MM.1S (cell line): ENCODE data around the gene DAAM2.

ENCODE experiments used
- DNase-seq: peaks from one replicate; pipeline ENCODE4 v3.0.0-alpha.2; 2015
- H2AFZ ChIP-seq: fragments of 300-600 bp; sonication (generic); 2 replicates; pipeline ENCODE4 v1.6.0; 2016; ENCODE audit warnings: antibody characterized with exemption, low read length
- H3F3A ChIP-seq: fragments of 300-600 bp; sonication (generic); 2 replicates; pipeline ENCODE4 v1.6.1; 2016; ENCODE audit warnings: mild to moderate bottlenecking, antibody characterized with exemption, low read length, moderate library complexity, mixed read lengths; ENCODE audit not compliant: insufficient read depth
- H3K27ac ChIP-seq: fragments of 300-600 bp; sonication (generic); 2 replicates; pipeline ENCODE4 v1.5.1; 2016; ENCODE audit warnings: mild to moderate bottlenecking, low read length
- H3K27me3 ChIP-seq: fragments of 300-600 bp; sonication (generic); replicated peaks from 2 replicates; pipeline ENCODE4 v1.6.0; 2016; ENCODE audit warnings: low read length; ENCODE audit not compliant: insufficient read depth
- H3K36me3 ChIP-seq: fragments of 300-600 bp; sonication (generic); replicated peaks from 2 replicates; pipeline ENCODE4 v1.6.1; 2016; ENCODE audit warnings: mild to moderate bottlenecking, low read length, mixed read lengths; ENCODE audit not compliant: insufficient read depth
- H3K4me1 ChIP-seq: fragments of 300-600 bp; sonication (generic); 2 replicates; pipeline ENCODE4 v1.6.1; 2016; ENCODE audit warnings: low read length, mixed read lengths
- H3K4me2 ChIP-seq: fragments of 300-600 bp; sonication (generic); 2 replicates; pipeline ENCODE4 v1.6.0; 2016; ENCODE audit warnings: low read depth, low read length
- H3K4me3 ChIP-seq: fragments of 300-600 bp; sonication (generic); 2 replicates; pipeline ENCODE4 v1.5.1; 2016; ENCODE audit warnings: low read length, mixed read lengths
- H3K79me2 ChIP-seq: fragments of 300-600 bp; sonication (generic); 2 replicates; pipeline ENCODE4 v1.6.1; 2016; ENCODE audit warnings: mixed run types, low read length, mixed read lengths
- H3K9ac ChIP-seq: fragments of 300-600 bp; sonication (generic); 2 replicates; pipeline ENCODE4 v1.6.1; 2016; ENCODE audit warnings: low read length, mixed read lengths
- H3K9me2 ChIP-seq: fragments of 300-600 bp; sonication (generic); replicated peaks from 2 replicates; pipeline ENCODE4 v1.6.1; 2016; ENCODE audit warnings: mild to moderate bottlenecking, low read length, mixed read lengths; ENCODE audit not compliant: insufficient read depth
- H3K9me3 ChIP-seq: fragments of 300-600 bp; sonication (generic); replicated peaks from 2 replicates; pipeline ENCODE4 v1.6.1; 2016; ENCODE audit warnings: mild to moderate bottlenecking, low read length, mixed read lengths; ENCODE audit not compliant: insufficient read depth
- H4K20me1 ChIP-seq: fragments of 300-600 bp; sonication (generic); 2 replicates; pipeline ENCODE4 v1.6.1; 2016; ENCODE audit warnings: mild to moderate bottlenecking, low read length, moderate library complexity, mixed read lengths; ENCODE audit not compliant: insufficient read depth
- EZH2 ChIP-seq: fragments of 300-600 bp; sonication (generic); optimal IDR thresholded peaks from 2 replicates; pipeline ENCODE3; 2017; ENCODE audit warnings: low read depth, mild to moderate bottlenecking, antibody characterized with exemption, low read length, mixed read lengths
- EZH2phosphoT487 ChIP-seq: fragments of 300-600 bp; sonication (generic); IDR thresholded peaks from 2 replicates; pipeline ENCODE4 v1.6.1; 2018; ENCODE audit warnings: antibody characterized with exemption, low read length
- TF ChIP-seq, protein P1 (sequence below): fragments of 300-600 bp; sonication (generic); IDR thresholded peaks from 2 replicates; pipeline ENCODE4 v1.5.1; 2016; ENCODE audit warnings: antibody characterized with exemption, low read length, mixed read lengths

DAAM2 gene

DNA sequence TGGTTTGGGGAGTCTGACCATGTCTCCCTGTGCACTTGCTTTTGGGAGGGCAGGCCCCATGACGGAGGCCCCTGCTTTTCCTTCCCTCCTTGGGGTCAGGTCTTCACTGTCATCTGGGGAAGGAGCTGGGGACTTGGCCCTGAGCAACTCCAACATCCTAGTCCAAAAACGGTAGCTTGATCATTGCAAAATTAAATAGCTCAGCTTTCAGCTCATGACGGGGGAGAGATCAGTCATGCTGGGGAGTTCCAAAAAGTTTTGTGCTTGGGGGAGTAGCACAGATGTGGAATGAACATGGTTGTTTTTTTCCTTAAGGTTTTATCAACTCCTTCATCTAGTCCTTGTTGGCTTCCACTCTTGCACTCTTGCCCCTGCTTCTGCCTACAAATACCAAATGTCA, 81.3 kb downstream of the DAAM2 start:
- H3K4me1 ChIP-seq: no peaks in the 10 kb centered on the region
- no peaks in the 10 kb centered on the region for H3K9me3 ChIP-seq
- no peak overlapping the region for H3K9ac ChIP-seq
- H3K27ac ChIP-seq: no peak overlapping the region
- H3F3A ChIP-seq: no peaks in the 10 kb centered on the region
- no peaks in the 10 kb centered on the region for H4K20me1 ChIP-seq
- H3K79me2 ChIP-seq: no peaks in the 10 kb centered on the region
- H2AFZ ChIP-seq: no peak overlapping the region
- no peak for TF ChIP-seq EZH2
- no peak for TF ChIP-seq EZH2phosphoT487
- TF ChIP-seq, protein P1, sequence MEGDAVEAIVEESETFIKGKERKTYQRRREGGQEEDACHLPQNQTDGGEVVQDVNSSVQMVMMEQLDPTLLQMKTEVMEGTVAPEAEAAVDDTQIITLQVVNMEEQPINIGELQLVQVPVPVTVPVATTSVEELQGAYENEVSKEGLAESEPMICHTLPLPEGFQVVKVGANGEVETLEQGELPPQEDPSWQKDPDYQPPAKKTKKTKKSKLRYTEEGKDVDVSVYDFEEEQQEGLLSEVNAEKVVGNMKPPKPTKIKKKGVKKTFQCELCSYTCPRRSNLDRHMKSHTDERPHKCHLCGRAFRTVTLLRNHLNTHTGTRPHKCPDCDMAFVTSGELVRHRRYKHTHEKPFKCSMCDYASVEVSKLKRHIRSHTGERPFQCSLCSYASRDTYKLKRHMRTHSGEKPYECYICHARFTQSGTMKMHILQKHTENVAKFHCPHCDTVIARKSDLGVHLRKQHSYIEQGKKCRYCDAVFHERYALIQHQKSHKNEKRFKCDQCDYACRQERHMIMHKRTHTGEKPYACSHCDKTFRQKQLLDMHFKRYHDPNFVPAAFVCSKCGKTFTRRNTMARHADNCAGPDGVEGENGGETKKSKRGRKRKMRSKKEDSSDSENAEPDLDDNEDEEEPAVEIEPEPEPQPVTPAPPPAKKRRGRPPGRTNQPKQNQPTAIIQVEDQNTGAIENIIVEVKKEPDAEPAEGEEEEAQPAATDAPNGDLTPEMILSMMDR: no peak
- H3K36me3 ChIP-seq: no peaks in the 10 kb centered on the region
- H3K27me3 ChIP-seq: no peaks in the 10 kb centered on the region
- no peak overlapping the region for H3K4me2 ChIP-seq
- no peak for DNase-seq
- H3K4me3 ChIP-seq: no peak overlapping the region
- no peaks in the 10 kb centered on the region for H3K9me2 ChIP-seq

DNA sequence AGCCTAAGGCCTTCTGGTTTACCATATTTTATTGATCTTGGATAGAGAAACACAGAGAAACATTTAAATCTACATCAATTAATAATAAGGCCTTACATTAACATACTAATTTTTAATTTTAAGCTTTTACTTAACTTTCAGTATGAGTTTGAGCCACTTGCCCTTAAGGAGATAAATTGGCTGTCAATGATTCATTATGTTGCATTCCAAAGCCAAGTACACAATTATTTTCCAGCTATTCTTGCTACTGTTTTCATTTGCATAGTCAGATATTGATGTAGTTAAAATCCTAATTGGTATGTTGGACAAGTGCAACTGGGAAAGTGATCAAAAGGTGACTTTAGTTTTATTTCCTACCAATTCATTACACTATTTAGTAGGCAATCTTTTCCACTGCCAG, 83.9 kb downstream of the DAAM2 start:
- Histone ChIP-seq H3K4me1 (no peaks in the 10 kb centered on the region), H3K9ac (no peak overlapping the region), H3K4me2 (no peak overlapping the region), H3K27ac (no peak overlapping the region), H3F3A (no peaks in the 10 kb centered on the region), H3K79me2 (no peaks in the 10 kb centered on the region), H3K36me3 (no peaks in the 10 kb centered on the region), H3K27me3 (no peaks in the 10 kb centered on the region), H2AFZ (no peak overlapping the region), H4K20me1 (no peaks in the 10 kb centered on the region), H3K9me3 (no peaks in the 10 kb centered on the region), H3K9me2 (no peaks in the 10 kb centered on the region), H3K4me3 (no peak overlapping the region)
- no peak for TF ChIP-seq EZH2phosphoT487
- TF ChIP-seq, protein P1: no peak
- no peak for DNase-seq

DNA sequence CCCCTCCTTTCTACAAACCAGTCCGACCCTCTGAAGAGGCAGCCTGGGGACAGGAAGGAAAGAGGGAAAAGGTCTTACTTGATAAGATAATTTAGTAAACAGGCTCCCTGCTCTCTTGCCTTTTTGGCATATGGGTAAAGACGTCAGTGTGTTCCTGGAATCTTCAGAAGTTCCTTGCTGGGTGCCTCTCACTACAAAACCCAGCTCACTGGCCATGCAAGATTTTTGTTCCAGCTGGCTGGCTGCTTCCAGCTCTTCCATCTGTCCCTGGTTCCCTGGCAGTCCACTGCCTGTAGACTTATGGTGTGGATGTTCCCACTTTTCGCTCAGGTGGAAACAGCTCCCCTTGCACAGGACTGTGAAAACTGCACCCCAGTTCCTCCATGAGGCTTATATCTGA, 84.7 kb downstream of the DAAM2 start:
- no peaks in the 10 kb centered on the region for H3K4me1 ChIP-seq
- TF ChIP-seq, protein P1: no peak
- TF ChIP-seq EZH2: no peak
- TF ChIP-seq EZH2phosphoT487: no peak
- H2AFZ ChIP-seq: no peak overlapping the region
- no peaks in the 10 kb centered on the region for H3K27me3 ChIP-seq
- H3F3A ChIP-seq: no peaks in the 10 kb centered on the region
- H3K9me3 ChIP-seq: no peaks in the 10 kb centered on the region
- no peak for DNase-seq
- no peak overlapping the region for H3K27ac ChIP-seq
- no peak overlapping the region for H3K4me3 ChIP-seq
- H3K4me2 ChIP-seq: no peak overlapping the region
- no peaks in the 10 kb centered on the region for H3K79me2 ChIP-seq
- H3K9me2 ChIP-seq: no peaks in the 10 kb centered on the region
- H3K9ac ChIP-seq: no peak overlapping the region
- no peaks in the 10 kb centered on the region for H3K36me3 ChIP-seq
- H4K20me1 ChIP-seq: no peaks in the 10 kb centered on the region
